Right renal pelvis (tissue), 4 donors: ENCODE results near the gene ATP6V1E1. TPM values are rescaled to one million over a fixed set of nuclear protein-coding genes. Genes with fewer than 3 reads are reported as not detected.

Experiments used
- DNase-seq, 4 donors: peaks; one replicate each; pipeline ENCODE4 v3.0.0-alpha.2; 2013; ENCODE audit warnings: low read depth in 4 of 4, low spot score in 3 of 4, missing footprints in 1 of 4
- polyA plus RNA-seq, 4 donors: library from polyadenylated mRNA; unstranded; fragments of 120-200 nt; gene quantifications; one replicate each; pipeline ENCODE4 v1.2.1, GENCODE V29; 2013; ENCODE audit not compliant: insufficient read length in 4 of 4

ATP6V1E1 gene
- polyA plus RNA-seq, 4 donors: 135 to 148 (median 140) TPM

GRCh38 chr22:17548756-17549035, 79.9 kb downstream of the ATP6V1E1 start:
- no peak for DNase-seq

DNA sequence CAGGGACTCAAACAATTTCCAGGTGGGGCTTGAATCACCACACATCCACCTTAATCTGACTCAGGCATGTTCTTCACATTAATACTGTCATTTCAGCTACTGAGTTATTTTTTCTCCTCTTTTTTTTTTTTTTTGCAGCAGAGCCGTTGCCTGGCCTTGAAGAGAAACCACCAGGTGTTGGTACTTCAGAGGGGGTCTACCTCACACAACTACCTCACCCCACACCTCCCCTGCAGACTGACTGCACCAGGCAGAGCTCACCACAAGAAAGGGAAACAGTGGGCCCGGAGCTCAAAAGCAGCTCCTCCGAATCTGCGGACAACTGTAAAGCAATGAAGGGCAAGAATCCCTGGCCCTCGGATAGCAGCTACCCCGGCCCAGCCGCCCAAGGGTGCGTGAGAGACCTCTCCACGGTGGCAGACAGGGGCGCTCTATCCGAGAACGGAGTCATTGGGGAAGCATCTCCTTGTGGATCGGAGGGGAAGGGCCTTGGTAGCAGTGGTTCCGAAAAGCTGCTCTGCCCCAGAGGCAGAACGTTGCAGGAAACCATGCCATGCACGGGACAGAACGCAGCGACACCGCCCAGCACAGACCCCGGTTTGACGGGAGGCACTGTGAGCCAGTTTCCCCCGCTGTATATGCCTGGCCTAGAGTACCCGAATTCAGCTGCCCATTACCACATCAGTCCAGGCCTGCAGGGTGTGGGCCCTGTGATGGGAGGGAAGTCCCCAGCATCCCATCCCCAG, 80.4 kb downstream of the ATP6V1E1 start:
- DNase-seq: no peak

DNA sequence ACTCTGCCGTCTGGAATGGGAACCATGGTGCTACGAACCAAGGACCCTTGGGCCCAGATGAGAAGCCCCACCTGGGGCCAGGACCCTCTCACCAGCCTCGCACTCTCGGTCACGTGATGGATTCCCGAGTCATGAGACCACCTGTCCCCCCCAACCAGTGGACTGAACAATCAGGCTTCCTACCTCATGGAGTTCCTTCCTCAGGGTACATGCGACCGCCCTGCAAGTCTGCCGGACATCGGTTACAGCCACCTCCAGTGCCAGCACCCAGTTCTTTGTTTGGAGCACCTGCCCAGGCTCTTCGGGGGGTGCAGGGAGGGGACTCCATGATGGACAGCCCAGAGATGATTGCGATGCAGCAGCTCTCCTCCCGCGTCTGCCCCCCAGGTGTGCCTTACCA, 86.1 kb downstream of the ATP6V1E1 start:
- DNase-seq: no peak

Other genes starting within 250 kb of the ATP6V1E1 start
- 1 to 10 TPM; 1.2 to 2.1 (median 1.7) TPM for gene SLC25A18, start 65.3 kb downstream of the ATP6V1E1 start, polyA plus RNA-seq
- gene BCL2L13, start 10.0 kb upstream of the ATP6V1E1 start, polyA plus RNA-seq: 10 to 100 TPM; 46.4 to 56.1 (median 51.5) TPM
- 10 to 100 TPM; 18.9 to 23.6 (median 20.2) TPM for gene BID, start 145.7 kb upstream of the ATP6V1E1 start, polyA plus RNA-seq